K562 (cell line): ENCODE data around the gene RALGAPB. TPM values are rescaled to one million over a fixed set of nuclear protein-coding genes. Genes with fewer than 3 reads are reported as not detected.

Experiments used
- ATAC-seq: fragments of 200-7000 bp; cut with Tn5 transposase; 3 replicates; pipeline ENCODE4 v1.9.1; 2020; ENCODE audit warnings: moderate library complexity
- BruUV-seq: library from RNA; stranded (reverse); fragments of 400-500 nt; replicated peaks from 2 replicates; lab custom pipeline; 2021; lab: Mats Ljungman, UMichigan
- CTCF ChIA-PET: fragments of 300-600 bp; formaldehyde crosslinking; extraction: SDS; loops from one replicate; lab custom pipeline; 2021; ENCODE audit warnings: low intra/inter-chr PET ratio; lab: Yijun Ruan, JAX
- POLR2A ChIA-PET: fragments of 300-600, 350-650 bp; sonication (Branson Sonifier 250); formaldehyde crosslinking; extraction: SDS; loops from one replicate; lab custom pipeline; 2021; ENCODE audit warnings: antibody characterized with exemption, inconsistent platforms; lab: Yijun Ruan, JAX
- DNase-seq, 4 experiments: peaks; one replicate each; pipeline versions ENCODE4 v3.0.0 to v3.0.0-alpha.2; 2011 to 2018; ENCODE audit warnings: low spot score in 3 of 4, mixed read lengths in 3 of 4; ENCODE audit errors: extremely low read depth in 1 of 4
- FAIRE-seq: peaks from 2 replicates; lab custom pipeline; 2011; peaks lifted over from hg19 to GRCh38; lab: Jason Lieb, UNC
- H2AFZ ChIP-seq: 2 replicates; pipeline ENCODE4 v1.6.0; 2011; ENCODE audit warnings: low read depth, low read length, control low read depth, inconsistent platforms
- H3K27ac ChIP-seq: fragments of 200-600 bp; 3 replicates; pipeline ENCODE4 v1.8.0; 2011; ENCODE audit warnings: low read depth, mild to moderate bottlenecking, control low read depth, inconsistent platforms, low read length, moderate library complexity, mixed read lengths; ENCODE audit errors: extremely low read depth
- H3K27me3 ChIP-seq, 2 experiments: fragments of 300-600 bp in 1 of 2; 2 replicates in 1 of 2; 3 replicates in 1 of 2; pipeline versions ENCODE4 v1.6.0 to v1.8.0; 2011; ENCODE audit warnings: inconsistent platforms in 2 of 2, low read length in 2 of 2, mild to moderate bottlenecking in 1 of 2, mixed read lengths in 1 of 2, moderate library complexity in 1 of 2; ENCODE audit not compliant: control insufficient read depth in 2 of 2, insufficient read depth in 2 of 2
- H3K36me3 ChIP-seq: fragments of 300-600 bp; 3 replicates; pipeline ENCODE4 v1.8.0; 2011; ENCODE audit warnings: mild to moderate bottlenecking, low read length, inconsistent platforms; ENCODE audit not compliant: control insufficient read depth, insufficient read depth
- H3K4me1 ChIP-seq, 2 experiments: fragments of 200-600 bp in 1 of 2; replicated peaks in 1 of 2; 2 replicates in 1 of 2; 3 replicates in 1 of 2; pipeline versions ENCODE4 v1.5.1 to v1.8.0; 2011; ENCODE audit warnings: inconsistent platforms in 2 of 2, low read length in 2 of 2, mild to moderate bottlenecking in 1 of 2, mixed read lengths in 1 of 2, moderate library complexity in 1 of 2; ENCODE audit not compliant: control insufficient read depth in 2 of 2, insufficient read depth in 2 of 2
- H3K4me2 ChIP-seq: 2 replicates; pipeline ENCODE4 v1.6.1; 2011; ENCODE audit warnings: low read length, control low read depth, inconsistent platforms, mixed read lengths; ENCODE audit not compliant: insufficient read depth
- H3K4me3 ChIP-seq: fragments of 200-600 bp; sonication (generic), shearing (Covaris generic); 2 replicates; pipeline ENCODE4 v1.5.1; 2016; ENCODE audit warnings: control low read depth, inconsistent platforms
- H3K79me2 ChIP-seq: fragments of 200-600 bp; 3 replicates; pipeline ENCODE4 v1.8.0; 2011; ENCODE audit warnings: low read length, inconsistent platforms; ENCODE audit not compliant: control insufficient read depth, insufficient read depth
- H3K9ac ChIP-seq, 2 experiments: 2 replicates each; pipeline versions ENCODE4 v1.6.0 to v1.6.1; 2011; ENCODE audit warnings: low read depth in 2 of 2, low read length in 2 of 2, control low read depth in 1 of 2, inconsistent platforms in 1 of 2, mild to moderate bottlenecking in 1 of 2, mixed read lengths in 1 of 2; ENCODE audit not compliant: insufficient read depth in 1 of 2
- H3K9me1 ChIP-seq: one replicate; pipeline ENCODE4 v1.6.0; 2011; ENCODE audit warnings: inconsistent platforms, mild to moderate bottlenecking, low read length, moderate library complexity; ENCODE audit not compliant: control insufficient read depth, insufficient read depth
- H3K9me3 ChIP-seq: replicated peaks from 2 replicates; pipeline ENCODE4 v1.5.1; 2011; ENCODE audit warnings: low read depth, low read length, inconsistent platforms; ENCODE audit not compliant: control insufficient read depth, insufficient read depth
- H4K20me1 ChIP-seq: replicated peaks from 2 replicates; pipeline ENCODE4 v1.6.1; 2011; ENCODE audit warnings: low read length, inconsistent platforms, mixed read lengths; ENCODE audit not compliant: control insufficient read depth, insufficient read depth
- ARID3A ChIP-seq: IDR thresholded peaks from 2 replicates; pipeline ENCODE4 v1.6.1; 2012; ENCODE audit warnings: low read depth, low read length, improper control_type of control experiment, borderline replicate concordance
- CHD4 ChIP-seq: fragments of 200-600 bp; sonication (generic); IDR thresholded peaks from 3 replicates; pipeline ENCODE4 v1.6.1; 2012; ENCODE audit warnings: low read depth, mild to moderate bottlenecking, mixed read lengths, low read length, inconsistent platforms; ENCODE audit not compliant: insufficient read depth, insufficient replicate concordance, poor library complexity, severe bottlenecking
- ELK1 ChIP-seq: sonication (generic); formaldehyde crosslinking; IDR thresholded peaks from 2 replicates; pipeline ENCODE4 v1.8.1; 2022; ENCODE audit warnings: missing genetic modification reagents
- HMGN3 ChIP-seq: IDR thresholded peaks from 2 replicates; pipeline ENCODE4 v1.6.1; 2011; ENCODE audit warnings: borderline replicate concordance, low read depth, mild to moderate bottlenecking, mixed read lengths, low read length; ENCODE audit not compliant: insufficient read length; ENCODE audit errors: extremely low read depth
- KAT8 ChIP-seq: fragments of 450-650 bp; IDR thresholded peaks from 2 replicates; pipeline ENCODE4 v1.6.1; 2016; ENCODE audit warnings: low read depth, mild to moderate bottlenecking
- KHSRP ChIP-seq: fragments of 450-650 bp; IDR thresholded peaks from 2 replicates; pipeline ENCODE4 v1.6.1; 2017
- L3MBTL2 ChIP-seq: fragments of 450-650 bp; IDR thresholded peaks from 2 replicates; pipeline ENCODE4 v1.6.1; 2016; ENCODE audit warnings: mild to moderate bottlenecking, moderate library complexity
- MEF2A ChIP-seq: IDR thresholded peaks from 2 replicates; pipeline ENCODE4 v1.6.1; 2011; ENCODE audit warnings: low read depth, mild to moderate bottlenecking, low read length, moderate library complexity; ENCODE audit not compliant: control insufficient read depth
- POU5F1 ChIP-seq: fragments of 150-350 bp; IDR thresholded peaks from 2 replicates; pipeline ENCODE4 v1.6.1; 2014; ENCODE audit warnings: borderline replicate concordance, low read length, low read depth, mild to moderate bottlenecking; ENCODE audit not compliant: partially characterized antibody
- PRMT5 ChIP-seq: sonication (generic); formaldehyde crosslinking; IDR thresholded peaks from 2 replicates; pipeline ENCODE4 v1.5.0; 2020; ENCODE audit warnings: missing genetic modification reagents
- SP1 ChIP-seq: sonication (generic); formaldehyde crosslinking; IDR thresholded peaks from 2 replicates; pipeline ENCODE4 v1.8.1; 2022; ENCODE audit warnings: mild to moderate bottlenecking, missing genetic modification reagents
- TCFL5 ChIP-seq: fragments of 250-450 bp; sonication (Bioruptor Pico); conservative IDR thresholded peaks from 2 replicates; pipeline ENCODE4 v1.6.1; 2021; ENCODE audit warnings: mild to moderate bottlenecking, moderate library complexity, matching md5 sums
- YBX1 ChIP-seq: fragments of 450-650 bp; IDR thresholded peaks from 2 replicates; pipeline ENCODE4 v1.7.1; 2016; ENCODE audit warnings: mild to moderate bottlenecking
- ZNF347 ChIP-seq: fragments of 450-650 bp; formaldehyde crosslinking; IDR thresholded peaks from 2 replicates; pipeline ENCODE4 v1.4.0; 2020; ENCODE audit warnings: low read depth, mild to moderate bottlenecking, moderate library complexity
- ZNF512 ChIP-seq: IDR thresholded peaks from 2 replicates; pipeline ENCODE4 v1.6.1; 2016; ENCODE audit warnings: missing genetic modification characterization, missing compliant biosample characterization
- WGBS: fragments of 100-300 bp; shearing (Covaris generic); methylation state at CpG from one replicate; pipeline ENCODE4 v1.1.6; 2016; ENCODE audit warnings: low coverage, mixed read lengths; ENCODE audit not compliant: insufficient coverage; ENCODE audit errors: missing lambda C conversion rate; 5-methylcytosine and 5-hydroxymethylcytosine counted together
- in situ Hi-C: fragments of 300-500 bp; cut with MboI; formaldehyde crosslinking; loops from 4 replicates; pipeline ENCODE4 v1.15.0; 2018; ENCODE audit warnings: inconsistent platforms, mixed read lengths
- intact Hi-C: fragments of 100-400 bp; cut with micrococcal nuclease; formaldehyde crosslinking; loops from 2 replicates; pipeline ENCODE4 v1.14.2; 2022
- polyA plus RNA-seq, 8 experiments: library from polyadenylated mRNA; depleted of rRNA in 4 of 8; stranded (reverse) in 5 of 8; unstranded in 3 of 8; fragments of >200 nt; fragmentation: Nextera tagmentation in 2 of 8; fragmentation: Illumina TruSeq in 1 of 8; extraction: Ambion mirVana in 2 of 8; extraction: Trizol in 1 of 8; gene quantifications; 2 replicates each; pipeline versions ENCODE4 v1.2.1 to v1.2.3, GENCODE V29; 2011 to 2014; ENCODE audit warnings: inconsistent platforms in 1 of 8, missing spikeins in 1 of 8
- total RNA-seq, 7 experiments: library from RNA; depleted of rRNA in 6 of 7; stranded (reverse); fragments of >200 nt in 6 of 7; fragmentation: Illumina TruSeq in 2 of 7; extraction: Trizol in 2 of 7; gene quantifications; 2 replicates each; pipeline versions ENCODE4 v1.2.1 to v1.2.3, GENCODE V29; 2011 to 2021; ENCODE audit warnings: low replicate concordance in 1 of 7

RALGAPB gene
- total and polyA plus RNA-seq, 9 of the 15 experiments (the other 6 are each of a cell fraction or from before 2014, with no cell fraction given), result 4.3 to 25.6 (median 13.6) TPM

- ChIA-PET CTCF (no interaction called here), POLR2A (interaction anchor here (0.6 to 1.5 kb wide), 2 partner anchors 22 to 69 kb away, joined by 4 to 5 read pairs; no protein-coding TSS in a partner anchor)
- Histone ChIP-seq H4K20me1 (no peaks in the 10 kb centered on the region), H3K4me3 (no peak overlapping the region), H3K79me2 (no peaks in the 10 kb centered on the region), H3K36me3 (no peaks in the 10 kb centered on the region), H3K9me1 (no peaks in the 10 kb centered on the region), H3K9ac (no peak overlapping the region), H3K9me3 (no peaks in the 10 kb centered on the region), H3K4me2 (no peak overlapping the region), H3K27ac (no peak overlapping the region)
- in situ Hi-C loops (no loop called here), intact Hi-C loops (no loop called here)
- no peak for DNase-seq
- no peak for FAIRE-seq
- no peak for ATAC-seq
- BruUV-seq, result no TSS peak
- TF ChIP-seq ARID3A, result no peak
- no peak for TF ChIP-seq MEF2A
- TF ChIP-seq SP1 (CRISPR knock-in tag), result no peak
- no peak for TF ChIP-seq L3MBTL2
- no peak for TF ChIP-seq ZNF512 (tag)
- no peak for TF ChIP-seq KAT8
- no peak for TF ChIP-seq CHD4
- no peak for TF ChIP-seq HMGN3
- TF ChIP-seq ELK1 (CRISPR knock-in tag), result no peak
- no peak for TF ChIP-seq ZNF347 (CRISPR knock-in tag)
- no peak for TF ChIP-seq TCFL5
- TF ChIP-seq POU5F1, result no peak
- no peak for TF ChIP-seq PRMT5 (CRISPR knock-in tag)
- TF ChIP-seq KHSRP, result no peak
- TF ChIP-seq YBX1, result no peak
- TF ChIP-seq, all 486 proteins: peak for 0
- H2AFZ ChIP-seq, result no peak overlapping the region
- peaks cover 0 to 5% of the 10 kb centered on the region in 2 experiments; a peak in 3 of 5 replicates for H3K4me1 ChIP-seq
- 14% methylated on average over 6 of the region's 6 CpGs for WGBS
- H3K27me3 ChIP-seq, result peaks cover 37 to 73% of the 10 kb centered on the region in 2 experiments
Observed at GRCh38 chr20:38588303-38588702, 115.7 kb downstream of the RALGAPB start.
